WERI-Rb-1 (cell line): ENCODE data around the gene ENKUR.

ENCODE experiments used
- DNase-seq: peaks from one replicate; pipeline ENCODE4 v3.0.0-alpha.2; 2020
- H3K27ac ChIP-seq: fragments of 250-450 bp; sonication (Bioruptor Pico); 2 replicates; pipeline ENCODE4 v1.5.1; 2020; ENCODE audit warnings: mild to moderate bottlenecking, moderate library complexity
- H3K27me3 ChIP-seq: fragments of 250-450 bp; sonication (Bioruptor Pico); 2 replicates; pipeline ENCODE4 v1.5.1; 2021; ENCODE audit warnings: mild to moderate bottlenecking, low read depth, moderate library complexity; ENCODE audit not compliant: insufficient read depth, severe bottlenecking
- H3K36me3 ChIP-seq: fragments of 250-450 bp; sonication (Bioruptor Pico); 2 replicates; pipeline ENCODE4 v1.5.1; 2020; ENCODE audit warnings: mild to moderate bottlenecking, moderate library complexity
- H3K4me3 ChIP-seq: 2 replicates; pipeline ENCODE4 v1.5.1; 2011; ENCODE audit warnings: low read depth, mild to moderate bottlenecking, control low read depth, low read length
- H3K9me3 ChIP-seq: fragments of 250-450 bp; sonication (Bioruptor Pico); 2 replicates; pipeline ENCODE4 v1.5.1; 2021; ENCODE audit warnings: mild to moderate bottlenecking, moderate library complexity; ENCODE audit not compliant: severe bottlenecking
- TF ChIP-seq, protein P1 (sequence below): IDR thresholded peaks from 2 replicates; pipeline ENCODE4 v1.5.1; 2011; ENCODE audit warnings: low read depth, mild to moderate bottlenecking, control low read depth, inconsistent platforms, low read length

Gene ENKUR

DNA sequence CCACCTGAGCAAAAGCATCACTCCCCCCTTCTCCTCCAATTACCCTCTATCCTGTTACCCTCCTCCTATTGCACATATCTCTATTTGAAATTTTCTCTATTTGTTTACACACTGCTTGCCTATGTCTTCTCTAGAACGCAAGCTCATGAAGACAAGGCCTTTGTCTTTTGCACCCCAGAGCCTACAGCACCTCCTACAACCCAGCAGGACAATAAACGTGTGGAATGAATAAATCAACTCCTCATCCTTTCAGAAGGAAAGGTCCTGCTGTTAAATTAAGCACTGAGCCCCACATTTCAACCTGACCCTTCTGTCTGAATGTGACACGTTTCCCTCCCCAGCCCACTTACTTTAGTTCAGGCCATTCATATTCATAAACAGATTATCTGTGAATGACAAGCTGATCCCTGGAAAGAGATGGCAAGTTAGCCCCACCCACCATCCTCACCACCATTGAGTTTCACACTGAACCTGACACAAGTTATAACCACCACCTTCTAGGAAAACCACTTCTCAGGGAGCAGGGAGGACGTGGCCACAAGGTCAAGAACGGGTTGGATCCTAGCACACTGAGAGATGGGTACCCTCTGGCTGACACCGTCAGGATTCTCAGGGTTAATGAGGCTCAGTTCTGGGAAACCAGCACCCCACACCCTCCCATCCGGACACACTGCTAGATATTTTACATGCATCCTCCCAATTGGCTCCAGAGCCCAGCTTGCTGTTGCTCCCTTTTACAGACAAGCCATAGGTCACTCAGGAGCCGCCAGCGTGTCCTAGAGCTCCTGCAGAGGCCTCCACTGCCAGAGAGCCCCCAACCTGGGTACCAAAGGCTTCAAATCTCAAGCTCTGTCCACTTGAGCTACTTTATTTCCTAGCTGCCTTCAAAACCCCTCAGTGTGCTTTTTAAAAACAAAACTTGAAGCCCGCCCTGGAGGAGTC, 64.5 kb downstream of the ENKUR start:
- no peaks in the 10 kb centered on the region for H3K9me3 ChIP-seq
- TF ChIP-seq, protein P1, sequence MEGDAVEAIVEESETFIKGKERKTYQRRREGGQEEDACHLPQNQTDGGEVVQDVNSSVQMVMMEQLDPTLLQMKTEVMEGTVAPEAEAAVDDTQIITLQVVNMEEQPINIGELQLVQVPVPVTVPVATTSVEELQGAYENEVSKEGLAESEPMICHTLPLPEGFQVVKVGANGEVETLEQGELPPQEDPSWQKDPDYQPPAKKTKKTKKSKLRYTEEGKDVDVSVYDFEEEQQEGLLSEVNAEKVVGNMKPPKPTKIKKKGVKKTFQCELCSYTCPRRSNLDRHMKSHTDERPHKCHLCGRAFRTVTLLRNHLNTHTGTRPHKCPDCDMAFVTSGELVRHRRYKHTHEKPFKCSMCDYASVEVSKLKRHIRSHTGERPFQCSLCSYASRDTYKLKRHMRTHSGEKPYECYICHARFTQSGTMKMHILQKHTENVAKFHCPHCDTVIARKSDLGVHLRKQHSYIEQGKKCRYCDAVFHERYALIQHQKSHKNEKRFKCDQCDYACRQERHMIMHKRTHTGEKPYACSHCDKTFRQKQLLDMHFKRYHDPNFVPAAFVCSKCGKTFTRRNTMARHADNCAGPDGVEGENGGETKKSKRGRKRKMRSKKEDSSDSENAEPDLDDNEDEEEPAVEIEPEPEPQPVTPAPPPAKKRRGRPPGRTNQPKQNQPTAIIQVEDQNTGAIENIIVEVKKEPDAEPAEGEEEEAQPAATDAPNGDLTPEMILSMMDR: no peak
- H3K36me3 ChIP-seq: no peaks in the 10 kb centered on the region
- H3K27ac ChIP-seq: peak overlapping the region; percentile 90
- H3K27me3 ChIP-seq: no peaks in the 10 kb centered on the region
- peak overlapping the region; percentile 50 for H3K4me3 ChIP-seq
- DNase-seq: peak; percentile 23

DNA sequence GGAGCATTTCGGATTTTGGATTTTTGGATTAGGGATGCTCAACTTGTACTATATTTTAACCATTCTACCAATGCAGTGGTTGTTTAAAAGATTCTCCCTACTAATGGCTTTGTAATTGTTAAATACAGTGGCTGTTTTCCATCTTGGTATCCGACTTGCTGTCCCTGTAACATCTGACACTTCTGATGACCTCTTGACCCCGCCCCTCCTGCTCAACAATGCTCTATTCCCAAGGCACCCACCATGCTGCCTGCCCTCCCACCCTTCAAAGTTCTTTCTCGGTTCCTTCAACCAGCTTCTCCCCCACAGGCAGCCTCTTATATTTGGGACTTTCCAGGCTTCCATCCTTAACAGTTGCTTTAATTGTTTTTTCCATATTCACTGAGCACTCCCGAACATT, 65.5 kb downstream of the ENKUR start:
- H3K27me3 ChIP-seq: no peaks in the 10 kb centered on the region
- DNase-seq: no peak
- TF ChIP-seq, protein P1: no peak
- no peaks in the 10 kb centered on the region for H3K9me3 ChIP-seq
- no peak overlapping the region for H3K4me3 ChIP-seq
- H3K36me3 ChIP-seq: no peaks in the 10 kb centered on the region
- no peak overlapping the region for H3K27ac ChIP-seq

DNA sequence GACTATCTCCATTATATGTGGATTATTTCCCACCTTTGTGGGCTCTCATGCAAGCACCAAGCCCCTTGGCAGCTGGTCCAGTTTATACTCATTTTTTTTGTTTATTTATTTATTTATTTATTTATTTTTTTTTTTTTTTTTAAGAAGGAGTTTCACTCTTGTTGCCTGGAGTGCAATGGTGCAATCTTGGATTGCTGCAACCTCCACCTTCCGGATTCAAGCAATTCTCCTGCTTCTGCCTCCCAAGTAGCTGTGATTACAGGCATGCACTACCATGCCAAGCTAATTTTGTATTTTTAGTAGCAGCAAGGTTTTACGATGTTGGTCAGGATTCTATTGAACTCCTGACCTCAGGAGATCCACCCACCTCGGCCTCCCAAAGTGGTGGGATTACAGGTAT, 66.3 kb downstream of the ENKUR start:
- no peak overlapping the region for H3K4me3 ChIP-seq
- DNase-seq: no peak
- no peaks in the 10 kb centered on the region for H3K36me3 ChIP-seq
- TF ChIP-seq, protein P1: no peak
- no peak overlapping the region for H3K27ac ChIP-seq
- H3K27me3 ChIP-seq: no peaks in the 10 kb centered on the region
- no peaks in the 10 kb centered on the region for H3K9me3 ChIP-seq

DNA sequence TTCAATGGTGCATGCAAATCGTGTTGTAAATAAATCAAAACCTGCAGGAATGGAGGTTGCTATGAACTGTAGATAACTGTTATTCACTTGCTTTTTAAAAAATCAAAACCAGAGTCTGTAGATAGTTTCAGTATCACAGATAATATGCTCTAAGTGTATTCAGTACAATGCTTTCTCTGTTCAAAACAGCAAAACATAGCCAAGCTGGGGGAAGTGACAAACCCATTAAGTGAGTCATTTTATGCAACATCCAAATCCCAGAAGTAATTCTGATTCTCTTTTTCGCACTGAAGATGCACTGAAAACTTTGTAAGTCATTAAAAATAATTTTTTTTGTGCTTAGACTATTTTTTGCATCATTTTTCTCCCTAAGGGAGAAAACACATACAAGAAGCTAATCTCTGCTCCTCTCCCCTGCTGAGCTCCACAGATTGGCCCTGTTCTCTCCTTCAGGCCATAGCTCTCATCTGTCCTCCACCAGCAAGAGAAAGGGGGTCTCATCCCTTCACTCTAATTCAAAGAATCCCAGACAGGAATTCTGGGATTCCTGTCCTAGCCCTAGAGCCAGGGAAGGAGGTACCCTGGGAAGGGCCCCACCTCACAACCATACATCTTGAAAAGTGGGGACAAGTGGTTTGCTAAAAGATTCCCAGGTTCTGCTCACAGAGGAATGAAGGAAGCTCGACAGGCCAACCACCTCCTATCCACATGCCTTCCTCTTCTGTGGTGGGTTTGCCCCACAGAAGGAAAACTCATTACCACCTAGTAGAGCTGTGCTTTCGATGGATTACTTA, 68.5 kb downstream of the ENKUR start:
- no peak overlapping the region for H3K27ac ChIP-seq
- no peak overlapping the region for H3K4me3 ChIP-seq
- no peaks in the 10 kb centered on the region for H3K36me3 ChIP-seq
- TF ChIP-seq, protein P1: no peak
- no peak for DNase-seq
- H3K9me3 ChIP-seq: no peaks in the 10 kb centered on the region
- no peaks in the 10 kb centered on the region for H3K27me3 ChIP-seq

DNA sequence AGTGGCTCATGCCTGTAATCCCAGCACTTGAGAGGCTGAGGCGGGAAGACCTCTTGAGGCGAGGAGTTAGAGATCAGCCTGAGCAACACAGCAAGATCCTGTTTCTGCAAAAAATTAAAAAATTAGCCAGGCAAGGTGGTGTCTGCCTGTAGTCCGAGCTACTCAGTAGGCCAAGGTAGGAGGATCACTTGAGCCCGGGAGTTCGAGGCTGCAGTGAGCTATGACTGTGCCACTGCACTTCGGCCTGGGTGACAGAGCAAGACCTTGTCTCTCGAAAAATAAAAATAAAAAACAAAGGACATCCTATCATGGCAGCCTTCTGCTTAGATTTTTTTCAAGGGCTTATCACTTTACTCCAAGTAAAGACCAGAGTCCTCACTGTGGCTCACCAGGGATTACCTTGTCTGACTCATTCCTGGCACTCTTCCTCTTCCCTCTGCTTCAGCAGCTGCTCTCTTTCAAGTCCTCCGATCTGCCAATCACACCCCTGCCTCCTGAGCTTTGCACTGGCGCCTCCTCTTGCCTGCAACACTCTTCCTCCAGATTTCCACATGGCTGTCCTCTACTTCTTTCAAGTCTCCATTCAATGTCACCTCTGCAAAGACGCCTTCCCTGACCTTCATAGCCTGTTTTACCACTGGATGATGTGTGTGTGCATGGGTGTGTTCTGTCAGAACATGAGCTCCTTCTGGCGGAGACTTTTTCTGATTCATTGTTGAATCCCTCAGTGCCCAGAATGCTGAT, 71.3 kb downstream of the ENKUR start:
- TF ChIP-seq, protein P1: no peak
- no peak overlapping the region for H3K27ac ChIP-seq
- DNase-seq: peak; percentile 19
- no peaks in the 10 kb centered on the region for H3K9me3 ChIP-seq
- no peaks in the 10 kb centered on the region for H3K36me3 ChIP-seq
- no peaks in the 10 kb centered on the region for H3K27me3 ChIP-seq
- H3K4me3 ChIP-seq: no peak overlapping the region
